Measurements from ENCODE around the gene CLEC4C. TPM values are rescaled to one million over a fixed set of nuclear protein-coding genes. Genes with fewer than 3 reads are reported as not detected.

The CLEC4C gene
- total and polyA plus RNA-seq, 3 donors from 2014 or later = 1.9 to 2.1 (median 2.0) TPM

DNA sequence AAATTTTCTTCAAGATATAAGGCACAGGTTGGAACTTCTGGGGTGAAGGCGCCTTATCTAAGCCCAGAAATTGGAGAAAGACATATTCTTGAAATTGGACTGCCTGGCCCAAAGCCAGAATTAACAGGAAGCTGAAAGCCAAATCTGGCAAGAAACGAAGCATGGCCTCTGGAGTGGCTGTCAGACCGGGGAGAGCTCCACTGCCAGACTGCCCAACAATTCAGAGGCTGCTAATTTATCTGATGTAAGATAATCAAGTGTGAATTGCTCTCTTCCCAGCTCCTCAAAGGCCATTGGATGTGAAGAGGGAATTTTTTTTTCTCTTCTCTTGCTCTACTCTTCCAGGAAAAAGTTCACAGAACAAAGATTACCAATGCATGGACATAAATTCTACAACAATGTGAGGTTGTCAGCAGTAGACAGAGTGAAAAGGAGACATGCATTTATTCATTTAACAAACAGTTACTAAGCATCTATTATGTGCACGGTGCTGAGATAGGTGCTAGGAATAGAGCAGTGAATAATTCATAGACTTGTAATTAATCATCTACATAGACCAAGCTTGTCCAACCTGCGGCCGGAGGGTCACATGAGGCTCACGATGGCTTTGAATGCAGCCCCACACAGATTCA lies 51.5 kb downstream of the CLEC4C start, which contains the start of gene GDF3:
Gene GDF3 (minus strand): TSS at position 210 of the 632 bp plus-strand sequence. CDS start 47 bp downstream, at position 163.
- H3K9me3 ChIP-seq = no peaks in the 10 kb centered on the region
- H3K4me3 ChIP-seq = no peak within 1 kb of the TSS
- H3K36me3 ChIP-seq (ENCODE audit: low read depth, missing control alignments) = no peaks in the 10 kb centered on the region
- no peak for TF ChIP-seq POLR2A (IDR thresholded peaks at IDR 0.05)
- TF ChIP-seq, protein P1, sequence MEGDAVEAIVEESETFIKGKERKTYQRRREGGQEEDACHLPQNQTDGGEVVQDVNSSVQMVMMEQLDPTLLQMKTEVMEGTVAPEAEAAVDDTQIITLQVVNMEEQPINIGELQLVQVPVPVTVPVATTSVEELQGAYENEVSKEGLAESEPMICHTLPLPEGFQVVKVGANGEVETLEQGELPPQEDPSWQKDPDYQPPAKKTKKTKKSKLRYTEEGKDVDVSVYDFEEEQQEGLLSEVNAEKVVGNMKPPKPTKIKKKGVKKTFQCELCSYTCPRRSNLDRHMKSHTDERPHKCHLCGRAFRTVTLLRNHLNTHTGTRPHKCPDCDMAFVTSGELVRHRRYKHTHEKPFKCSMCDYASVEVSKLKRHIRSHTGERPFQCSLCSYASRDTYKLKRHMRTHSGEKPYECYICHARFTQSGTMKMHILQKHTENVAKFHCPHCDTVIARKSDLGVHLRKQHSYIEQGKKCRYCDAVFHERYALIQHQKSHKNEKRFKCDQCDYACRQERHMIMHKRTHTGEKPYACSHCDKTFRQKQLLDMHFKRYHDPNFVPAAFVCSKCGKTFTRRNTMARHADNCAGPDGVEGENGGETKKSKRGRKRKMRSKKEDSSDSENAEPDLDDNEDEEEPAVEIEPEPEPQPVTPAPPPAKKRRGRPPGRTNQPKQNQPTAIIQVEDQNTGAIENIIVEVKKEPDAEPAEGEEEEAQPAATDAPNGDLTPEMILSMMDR (IDR thresholded peaks at IDR 0.05) = no peak
- no peak within 1 kb of the TSS for H3K27ac ChIP-seq
- H3K27me3 ChIP-seq = no peaks in the 10 kb centered on the region
- H3K4me1 ChIP-seq = no peaks in the 10 kb centered on the region
- 51% methylated on average over 7 of the region's 7 CpGs for WGBS, 2 donors
- DNase-seq = no peak
- intact Hi-C loops (cut with DNase I; ENCODE audit: low total_unique reads) = no loop called here

DNA sequence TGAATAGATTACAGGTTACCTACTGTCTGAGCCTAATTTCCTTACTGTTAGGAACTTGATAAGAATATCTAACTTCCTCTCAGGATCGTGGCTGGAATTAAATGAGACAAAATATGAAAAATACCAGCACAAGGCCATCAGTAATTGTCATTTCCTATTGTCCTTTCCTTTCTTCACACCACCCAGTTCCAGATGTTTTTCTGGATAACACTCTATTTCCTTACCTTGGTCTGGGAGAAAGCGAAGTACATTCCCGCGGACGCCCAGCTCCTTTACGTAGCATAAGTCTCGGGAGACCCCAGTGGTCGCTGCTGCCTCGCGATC lies 52.0 kb downstream of the CLEC4C start:
- no peak for DNase-seq
- intact Hi-C loops (cut with DNase I; ENCODE audit: low total_unique reads) = no loop called here
- Histone ChIP-seq H3K4me3 (no peak overlapping the region), H3K27ac (no peak overlapping the region), H3K4me1 (no peaks in the 10 kb centered on the region), H3K36me3 (ENCODE audit: low read depth, missing control alignments) (no peaks in the 10 kb centered on the region), H3K9me3 (no peaks in the 10 kb centered on the region), H3K27me3 (no peaks in the 10 kb centered on the region)
- TF ChIP-seq, protein P1 (IDR thresholded peaks at IDR 0.05) = no peak
- TF ChIP-seq POLR2A (IDR thresholded peaks at IDR 0.05) = no peak
- 46 to 49% methylated on average over 10 of the region's 10 CpGs for WGBS, 2 donors

GRCh38 chr12:7694556-7695236 lies 52.5 kb downstream of the CLEC4C start:
- Histone ChIP-seq H3K36me3 (ENCODE audit: low read depth, missing control alignments) (no peaks in the 10 kb centered on the region), H3K9me3 (no peaks in the 10 kb centered on the region), H3K27ac (no peak overlapping the region), H3K4me3 (no peak overlapping the region), H3K27me3 (no peaks in the 10 kb centered on the region), H3K4me1 (no peaks in the 10 kb centered on the region)
- TF ChIP-seq, protein P1 (IDR thresholded peaks at IDR 0.05) = no peak
- TF ChIP-seq POLR2A (IDR thresholded peaks at IDR 0.05) = no peak
- 48 to 63% methylated on average over 3 of the region's 3 CpGs for WGBS, 2 donors
- intact Hi-C loops (cut with DNase I; ENCODE audit: low total_unique reads) = no loop called here
- no peak for DNase-seq

GRCh38 chr12:7693793-7694192 lies 53.4 kb downstream of the CLEC4C start:
- H3K36me3 ChIP-seq (ENCODE audit: low read depth, missing control alignments) = no peaks in the 10 kb centered on the region
- no peak overlapping the region for H3K27ac ChIP-seq
- no peak for TF ChIP-seq POLR2A (IDR thresholded peaks at IDR 0.05)
- TF ChIP-seq, protein P1 (IDR thresholded peaks at IDR 0.05) = no peak
- DNase-seq = no peak
- H3K9me3 ChIP-seq = no peaks in the 10 kb centered on the region
- 70 to 81% methylated on average over 6 of the region's 6 CpGs for WGBS, 2 donors
- no peaks in the 10 kb centered on the region for H3K4me1 ChIP-seq
- H3K27me3 ChIP-seq = no peaks in the 10 kb centered on the region
- intact Hi-C loops (cut with DNase I; ENCODE audit: low total_unique reads) = no loop called here
- H3K4me3 ChIP-seq = no peak overlapping the region

DNA sequence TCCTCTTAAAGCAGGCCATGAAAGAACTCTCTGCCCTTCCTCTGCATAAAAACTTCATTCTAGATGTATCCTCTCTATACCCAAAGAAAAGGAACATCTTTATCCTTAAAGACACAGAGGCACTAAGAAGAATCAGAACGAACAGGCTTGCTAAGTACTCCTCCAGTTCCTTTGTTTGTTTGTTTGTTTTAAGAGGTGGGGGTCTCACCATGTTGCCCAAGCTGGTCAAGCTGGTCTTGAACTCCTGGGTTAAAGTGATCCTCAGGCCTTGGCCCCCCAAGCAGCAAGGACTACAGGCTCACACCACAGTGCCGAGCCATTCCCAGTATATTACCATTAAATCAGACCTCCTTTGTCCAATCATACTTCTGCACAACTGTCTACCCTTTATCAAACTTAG lies 65.6 kb downstream of the CLEC4C start:
- Histone ChIP-seq H3K9me3 (no peaks in the 10 kb centered on the region), H3K27ac (no peak overlapping the region), H3K4me1 (no peaks in the 10 kb centered on the region), H3K4me3 (no peak overlapping the region), H3K27me3 (no peaks in the 10 kb centered on the region), H3K36me3 (ENCODE audit: low read depth, missing control alignments) (no peaks in the 10 kb centered on the region)
- DNase-seq = no peak
- 53 to 75% methylated on average over 2 of the region's 2 CpGs for WGBS, 2 donors
- intact Hi-C loops (cut with DNase I; ENCODE audit: low total_unique reads) = no loop called here
- TF ChIP-seq, protein P1 (IDR thresholded peaks at IDR 0.05) = no peak
- no peak for TF ChIP-seq POLR2A (IDR thresholded peaks at IDR 0.05)

All from testis (tissue), 3 donors.